Tibial nerve (tissue), 4 donors: ENCODE results near the gene ENG. TPM values are rescaled to one million over a fixed set of nuclear protein-coding genes. Genes with fewer than 3 reads are reported as not detected.
A peak's percentile ranks its signal among the peaks of the same experiment; 100 is the strongest.

Source experiments
- DNase-seq, 2 donors: peaks; one replicate each; pipeline ENCODE4 v3.0.0-alpha.2; 2019; ENCODE audit warnings: low spot score in 2 of 2
- H3K27ac ChIP-seq, 4 donors: fragments of 200-600 bp; sonication (generic) in 3 of 4; one replicate each; pipeline ENCODE4 v1.5.1; 2017 to 2019; ENCODE audit warnings: mild to moderate bottlenecking in 1 of 4
- H3K27me3 ChIP-seq, 2 donors: fragments of 200-600 bp; sonication (generic) in 1 of 2; one replicate each; pipeline versions ENCODE4 v1.5.1 to v1.6.0; 2017 to 2019
- H3K36me3 ChIP-seq, 3 donors: fragments of 200-600 bp; sonication (generic); one replicate each; pipeline ENCODE4 v1.5.1; 2018 to 2019
- H3K4me1 ChIP-seq, 4 donors: fragments of 200-600 bp; sonication (generic) in 3 of 4; one replicate each; pipeline ENCODE4 v1.5.1; 2017 to 2019
- H3K4me3 ChIP-seq, 4 donors: fragments of 200-600 bp; sonication (generic) in 3 of 4; one replicate each; pipeline ENCODE4 v1.5.1; 2017 to 2019; ENCODE audit warnings: mild to moderate bottlenecking in 1 of 4, moderate library complexity in 1 of 4
- H3K9me3 ChIP-seq, 4 donors: fragments of 200-600 bp; sonication (generic) in 3 of 4; one replicate each; pipeline ENCODE4 v1.5.1; 2017 to 2019
- EP300 ChIP-seq, 2 donors: sonication (generic); formaldehyde crosslinking; IDR thresholded peaks; one replicate each; pipeline ENCODE4 v1.6.1; 2017; ENCODE audit warnings: antibody characterized with exemption in 2 of 2, mild to moderate bottlenecking in 1 of 2
- POLR2A ChIP-seq, 2 donors: fragments of 450-650 bp; IDR thresholded peaks; one replicate each; pipeline ENCODE4 v1.6.1; 2017; ENCODE audit warnings: antibody characterized with exemption in 2 of 2, mild to moderate bottlenecking in 2 of 2, moderate library complexity in 2 of 2
- WGBS, 2 donors: methylation state at CpG; one replicate each; pipeline ENCODE4 v1.1.5; 2018; 5-methylcytosine and 5-hydroxymethylcytosine counted together
- small RNA-seq: library from RNA; depleted of rRNA; stranded (forward); fragments of <200 nt; gene quantifications from one replicate; pipeline ENCODE3, GENCODE V24; 2016
- total RNA-seq, 4 donors: library from RNA; depleted of rRNA; stranded (reverse); fragments of >200 nt; gene quantifications; one replicate each; pipeline ENCODE4 v1.1.0, GENCODE V29; 2016
- TF ChIP-seq, protein P1 (sequence below), 5 experiments: fragments of 200-600 bp in 3 of 5; fragments of 450-650 bp in 2 of 5; sonication (generic) in 3 of 5; IDR thresholded peaks; one replicate each; pipeline ENCODE4 v1.5.1; 2016 to 2019; ENCODE audit warnings: antibody characterized with exemption in 5 of 5, mild to moderate bottlenecking in 3 of 5, moderate library complexity in 2 of 5

ENG gene
- total RNA-seq, 4 donors from 2014 or later, result 24.9 to 137 (median 85.6) TPM

DNA sequence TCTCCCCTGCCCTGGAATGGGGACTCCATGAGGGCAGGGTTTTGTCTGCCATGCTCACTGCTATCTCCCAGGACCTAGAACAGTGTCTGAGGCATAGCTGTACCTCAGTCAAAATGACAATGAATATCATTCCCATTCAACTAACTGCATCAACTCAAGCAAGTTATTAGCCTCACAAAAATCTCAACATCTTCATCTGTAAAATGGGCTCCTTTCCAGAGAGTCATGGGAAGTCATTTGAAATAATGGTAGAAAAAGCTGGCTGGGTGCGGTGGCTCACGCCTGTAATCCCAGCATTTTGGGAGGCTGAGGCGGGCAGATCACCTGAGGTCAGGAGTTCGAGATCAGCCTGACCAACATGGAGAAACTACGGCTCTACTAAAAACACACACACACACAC, 85.4 kb downstream of the ENG start:
- 94 to 97% methylated on average over 5 of the region's 5 CpGs for WGBS, 2 donors
- Histone ChIP-seq H3K4me1 (peaks cover 0 to 44% (median 30%) of the 10 kb centered on the region in 4 donors), H3K4me3 (no peak overlapping the region), H3K27ac (peak overlapping the region in 2 of 4 donors; percentile 57 to 74), H3K27me3 (no peaks in the 10 kb centered on the region), H3K36me3 (no peaks in the 10 kb centered on the region), H3K9me3 (no peaks in the 10 kb centered on the region)
- TF ChIP-seq POLR2A (IDR thresholded peaks at IDR 0.05), result no peak
- TF ChIP-seq, protein P1, sequence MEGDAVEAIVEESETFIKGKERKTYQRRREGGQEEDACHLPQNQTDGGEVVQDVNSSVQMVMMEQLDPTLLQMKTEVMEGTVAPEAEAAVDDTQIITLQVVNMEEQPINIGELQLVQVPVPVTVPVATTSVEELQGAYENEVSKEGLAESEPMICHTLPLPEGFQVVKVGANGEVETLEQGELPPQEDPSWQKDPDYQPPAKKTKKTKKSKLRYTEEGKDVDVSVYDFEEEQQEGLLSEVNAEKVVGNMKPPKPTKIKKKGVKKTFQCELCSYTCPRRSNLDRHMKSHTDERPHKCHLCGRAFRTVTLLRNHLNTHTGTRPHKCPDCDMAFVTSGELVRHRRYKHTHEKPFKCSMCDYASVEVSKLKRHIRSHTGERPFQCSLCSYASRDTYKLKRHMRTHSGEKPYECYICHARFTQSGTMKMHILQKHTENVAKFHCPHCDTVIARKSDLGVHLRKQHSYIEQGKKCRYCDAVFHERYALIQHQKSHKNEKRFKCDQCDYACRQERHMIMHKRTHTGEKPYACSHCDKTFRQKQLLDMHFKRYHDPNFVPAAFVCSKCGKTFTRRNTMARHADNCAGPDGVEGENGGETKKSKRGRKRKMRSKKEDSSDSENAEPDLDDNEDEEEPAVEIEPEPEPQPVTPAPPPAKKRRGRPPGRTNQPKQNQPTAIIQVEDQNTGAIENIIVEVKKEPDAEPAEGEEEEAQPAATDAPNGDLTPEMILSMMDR (IDR thresholded peaks at IDR 0.05), result no peak
- no peak for TF ChIP-seq EP300 (IDR thresholded peaks at IDR 0.05)
- no peak for DNase-seq

DNA sequence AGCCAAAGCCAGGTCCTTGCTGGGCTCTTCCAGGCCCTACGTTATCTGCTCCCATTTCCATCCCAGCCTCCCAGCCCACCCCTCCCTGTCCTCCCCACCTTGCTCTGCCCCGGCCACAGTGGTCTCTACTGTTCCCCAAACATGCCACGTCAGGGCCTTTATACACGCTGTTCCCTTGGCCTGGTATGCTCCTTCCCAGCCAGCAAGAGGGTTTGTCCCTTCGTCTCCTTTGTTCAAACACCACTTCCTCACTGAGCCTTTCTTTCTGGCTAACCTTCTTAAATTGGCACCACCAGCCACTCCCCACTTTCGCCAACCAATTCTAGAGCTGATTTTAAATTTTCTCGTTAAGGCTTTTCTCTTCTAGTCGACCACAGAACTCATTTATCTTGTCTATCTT, 85.8 kb downstream of the ENG start:
- peak overlapping the region in 3 of 4 donors; percentile 41 to 74 (median 64) for H3K27ac ChIP-seq
- no peak for DNase-seq
- H3K27me3 ChIP-seq, result no peaks in the 10 kb centered on the region
- TF ChIP-seq, protein P1 (IDR thresholded peaks at IDR 0.05), result no peak
- TF ChIP-seq POLR2A (IDR thresholded peaks at IDR 0.05) (no peak), EP300 (IDR thresholded peaks at IDR 0.05) (no peak)
- WGBS, 2 donors, result 47 to 58% methylated on average over 8 of the region's 8 CpGs
- no peaks in the 10 kb centered on the region for H3K9me3 ChIP-seq
- peaks cover 0 to 45% (median 30%) of the 10 kb centered on the region in 4 donors for H3K4me1 ChIP-seq
- peak overlapping the region in 1 of 4 donors; percentile 8 for H3K4me3 ChIP-seq
- H3K36me3 ChIP-seq, result no peaks in the 10 kb centered on the region

DNA sequence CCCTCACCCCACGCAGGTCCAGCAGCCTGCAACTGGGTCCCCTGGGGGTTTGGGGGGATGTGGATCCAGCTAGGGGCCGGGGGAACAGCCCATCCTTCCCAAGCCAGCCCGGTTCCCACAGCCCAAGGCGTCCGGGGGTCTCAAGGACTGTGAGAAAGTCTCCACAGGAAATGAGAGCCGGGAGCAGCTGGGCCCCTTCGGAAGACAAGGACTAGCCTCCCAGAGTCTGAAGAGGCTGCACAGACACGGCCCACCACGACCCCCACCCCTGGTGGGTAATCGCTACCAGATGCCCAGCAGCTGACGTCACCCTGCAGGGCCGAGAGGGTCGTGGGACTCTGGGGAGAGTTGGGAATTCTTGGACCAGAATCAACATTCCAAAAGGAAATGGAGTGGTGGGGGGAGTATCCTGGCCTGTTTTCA, 86.5 kb downstream of the ENG start:
- H3K36me3 ChIP-seq, result no peaks in the 10 kb centered on the region
- WGBS, 2 donors, result 19 to 34% methylated on average over 7 to 13 of the region's 13 CpGs
- H3K27ac ChIP-seq, result peak overlapping the region in 3 of 4 donors; percentile 41 to 74 (median 64)
- peak overlapping the region in 1 of 4 donors; percentile 8 for H3K4me3 ChIP-seq
- no peaks in the 10 kb centered on the region for H3K9me3 ChIP-seq
- TF ChIP-seq, protein P1 (IDR thresholded peaks at IDR 0.05), result no peak
- TF ChIP-seq EP300 (IDR thresholded peaks at IDR 0.05), result no peak
- TF ChIP-seq POLR2A (IDR thresholded peaks at IDR 0.05), result no peak
- no peak for DNase-seq
- peaks cover 0 to 48% (median 30%) of the 10 kb centered on the region in 4 donors for H3K4me1 ChIP-seq
- H3K27me3 ChIP-seq, result no peaks in the 10 kb centered on the region

DNA sequence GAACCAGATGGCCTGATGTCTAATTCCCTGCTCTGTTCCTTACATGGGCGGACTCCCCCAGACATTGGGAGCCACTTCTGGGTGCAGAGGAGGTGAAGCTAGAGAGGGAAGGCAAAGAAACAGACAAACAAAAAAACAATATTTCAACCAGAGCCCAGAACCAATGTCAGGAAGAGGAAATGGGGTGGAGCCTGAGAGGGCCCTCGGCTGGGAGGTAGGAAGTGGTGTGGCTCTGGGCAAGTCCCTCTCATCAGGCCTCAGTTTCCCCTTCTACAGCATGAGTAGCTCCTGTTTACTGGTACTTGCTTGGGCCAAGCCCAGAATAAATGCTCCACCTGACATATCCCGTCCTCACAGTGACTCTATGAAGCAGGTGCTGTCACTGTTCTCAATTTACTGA, 87.0 kb downstream of the ENG start:
- TF ChIP-seq, protein P1 (IDR thresholded peaks at IDR 0.05), result no peak
- TF ChIP-seq EP300 (IDR thresholded peaks at IDR 0.05) (no peak), POLR2A (IDR thresholded peaks at IDR 0.05) (no peak)
- Histone ChIP-seq H3K27ac (peak overlapping the region in 3 of 4 donors; percentile 41 to 74 (median 64)), H3K4me3 (no peak overlapping the region), H3K36me3 (no peaks in the 10 kb centered on the region), H3K4me1 (peaks cover 0 to 52% (median 30%) of the 10 kb centered on the region in 4 donors), H3K9me3 (no peaks in the 10 kb centered on the region), H3K27me3 (no peaks in the 10 kb centered on the region)
- no peak for DNase-seq
- 59 to 69% methylated on average over 3 of the region's 3 CpGs for WGBS, 2 donors

DNA sequence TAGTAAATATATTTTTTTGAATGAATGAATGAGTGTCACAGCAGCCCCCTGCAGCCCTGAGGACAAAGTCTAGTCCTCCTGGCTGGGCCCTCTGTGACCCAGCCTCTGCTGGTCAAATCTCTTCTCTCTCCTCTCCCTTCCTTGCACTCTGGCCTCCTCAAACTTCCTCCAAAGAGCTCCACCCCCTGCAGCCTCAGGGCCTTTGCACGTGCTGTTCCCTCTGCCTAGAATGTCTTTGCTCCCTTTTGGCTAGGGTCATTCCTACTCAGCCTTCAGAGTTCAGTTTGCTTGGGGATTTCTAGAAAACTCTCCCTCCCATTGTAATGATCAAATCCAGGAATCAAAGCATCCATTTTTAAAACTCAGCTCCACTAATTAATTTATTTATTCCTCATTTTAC, 89.0 kb downstream of the ENG start:
- H3K27me3 ChIP-seq, result peaks cover 0 to 6% of the 10 kb centered on the region in 2 donors
- H3K36me3 ChIP-seq, result no peaks in the 10 kb centered on the region
- H3K9me3 ChIP-seq, result no peaks in the 10 kb centered on the region
- no peak overlapping the region for H3K4me3 ChIP-seq
- H3K4me1 ChIP-seq, result peaks cover 0 to 51% (median 22%) of the 10 kb centered on the region in 4 donors
- WGBS, 2 donors, result 71 to 76% methylated on average over 1 of the region's 1 CpG
- DNase-seq, result no peak
- TF ChIP-seq, protein P1 (IDR thresholded peaks at IDR 0.05), result no peak
- TF ChIP-seq EP300 (IDR thresholded peaks at IDR 0.05), result no peak
- TF ChIP-seq POLR2A (IDR thresholded peaks at IDR 0.05), result no peak
- no peak overlapping the region for H3K27ac ChIP-seq

Small RNA genes within 50 kb of the gene (small RNA-seq; reads per million reads assigned to genes)
- gene MIR4672 (not detected), gene RF00019 (not detected), gene RNA5SP296 (not detected)

Other genes starting within 250 kb of the ENG start
- 100 to 1,000 TPM in 3 of 4 donors, 10 to 100 TPM in 1; 96.3 to 142 (median 105) TPM for gene STXBP1, start 242.4 kb downstream of the ENG start, total RNA-seq
- gene CFAP157, start 147.7 kb downstream of the ENG start, total RNA-seq, result 1 to 10 TPM in 1 of 4 donors, under 1 TPM in 1, not detected in 2; 0.90 to 1.2 TPM
- 10 to 100 TPM in 3 of 4 donors, 1 to 10 TPM in 1; 8.4 to 46.7 (median 23.7) TPM for gene PTRH1, start 139.0 kb downstream of the ENG start, total RNA-seq
- gene TTC16, start 138.6 kb downstream of the ENG start, total RNA-seq, result under 1 TPM in 1 of 4 donors, not detected in 3; 0.30 TPM
- gene TOR2A, start 119.4 kb downstream of the ENG start, total RNA-seq, result 10 to 100 TPM; 13.3 to 15.3 (median 14.4) TPM
- 10 to 100 TPM in 3 of 4 donors, 1 to 10 TPM in 1; 4.2 to 18.9 (median 13.4) TPM for gene SH2D3C, start 76.0 kb downstream of the ENG start, total RNA-seq
- 100 to 1,000 TPM in 2 of 4 donors, 10 to 100 TPM in 2; 66.6 to 112 (median 87.6) TPM for gene CDK9, start 68.6 kb downstream of the ENG start, total RNA-seq
- 100 to 1,000 TPM; 136 to 309 (median 143) TPM for gene FPGS, start 51.8 kb downstream of the ENG start, total RNA-seq
- gene AK1, start 23.0 kb upstream of the ENG start, total RNA-seq, result 10 to 100 TPM; 29.9 to 65.1 (median 38.7) TPM
- gene ST6GALNAC6, start 44.9 kb upstream of the ENG start, total RNA-seq, result 100 to 1,000 TPM; 108 to 193 (median 172) TPM
- gene ST6GALNAC4, start 62.4 kb upstream of the ENG start, total RNA-seq, result 10 to 100 TPM; 23.9 to 70.5 (median 37.0) TPM
- gene PIP5KL1, start 76.1 kb upstream of the ENG start, total RNA-seq, result under 1 TPM in 1 of 4 donors, not detected in 3; 0.59 TPM
- gene DPM2, start 83.2 kb upstream of the ENG start, total RNA-seq, result 10 to 100 TPM in 3 of 4 donors, 1 to 10 TPM in 1; 9.0 to 21.9 (median 14.7) TPM
- 10 to 100 TPM; 33.9 to 53.8 (median 50.2) TPM for gene EEIG1, start 126.3 kb upstream of the ENG start, total RNA-seq
- 10 to 100 TPM in 1 of 4 donors, 1 to 10 TPM in 3; 5.4 to 11.2 (median 8.1) TPM for gene NAIF1, start 212.7 kb upstream of the ENG start, total RNA-seq
- 10 to 100 TPM; 23.4 to 29.7 (median 27.2) TPM for gene SLC25A25, start 213.6 kb upstream of the ENG start, total RNA-seq